Neutrophil (primary cell): ENCODE measurements around the gene CHN2.

Experiments used
- H3K27ac ChIP-seq: fragments of 200-600 bp; sonication (generic); 2 replicates; pipeline ENCODE4 v1.5.1; 2016; ENCODE audit warnings: mild to moderate bottlenecking, moderate library complexity
- H3K27me3 ChIP-seq: fragments of 200-600 bp; sonication (generic); 2 replicates; pipeline ENCODE4 v1.6.0; 2016; ENCODE audit warnings: mild to moderate bottlenecking
- H3K36me3 ChIP-seq: fragments of 200-600 bp; sonication (generic); 2 replicates; pipeline ENCODE4 v1.5.1; 2017
- H3K4me1 ChIP-seq, 2 experiments: fragments of 200-600 bp in 1 of 2; sonication (generic) in 1 of 2; 1 replicate in 1 of 2; 2 replicates in 1 of 2; pipeline versions ENCODE4 v1.5.1 to v1.6.1; 2013 to 2016; ENCODE audit warnings: low read depth in 1 of 2, low read length in 1 of 2, mild to moderate bottlenecking in 1 of 2, moderate library complexity in 1 of 2; ENCODE audit not compliant: control insufficient read depth in 1 of 2, insufficient read depth in 1 of 2
- H3K4me3 ChIP-seq, 2 experiments: fragments of 200-600 bp in 1 of 2; sonication (generic) in 1 of 2; 1 replicate in 1 of 2; 2 replicates in 1 of 2; pipeline ENCODE4 v1.5.1; 2013 to 2016; ENCODE audit warnings: low read depth in 1 of 2, low read length in 1 of 2, mild to moderate bottlenecking in 1 of 2, moderate library complexity in 1 of 2
- H3K9me3 ChIP-seq: fragments of 200-600 bp; sonication (generic); 2 replicates; pipeline ENCODE4 v1.5.1; 2016
- CTCF ChIP-seq: fragments of 200-600 bp; sonication (generic); IDR thresholded peaks from 2 replicates; pipeline ENCODE4 v1.5.1; 2016; ENCODE audit warnings: antibody characterized with exemption

The CHN2 gene

GRCh38 chr7:29434380-29434768, 239.8 kb downstream of the CHN2 start:
- H3K27ac ChIP-seq, result no peak overlapping the region
- no peaks in the 10 kb centered on the region for H3K27me3 ChIP-seq
- H3K9me3 ChIP-seq, result no peaks in the 10 kb centered on the region
- H3K4me1 ChIP-seq, result no peaks in the 10 kb centered on the region
- no peaks in the 10 kb centered on the region for H3K36me3 ChIP-seq
- H3K4me3 ChIP-seq, result no peak overlapping the region
- TF ChIP-seq CTCF, result no peak

- H3K9me3 ChIP-seq, result no peaks in the 10 kb centered on the region
- H3K4me1 ChIP-seq, result no peaks in the 10 kb centered on the region
- H3K27me3 ChIP-seq, result no peaks in the 10 kb centered on the region
- H3K36me3 ChIP-seq, result no peaks in the 10 kb centered on the region
- no peak for TF ChIP-seq CTCF
- no peak overlapping the region for H3K4me3 ChIP-seq
- no peak overlapping the region for H3K27ac ChIP-seq
Measured at GRCh38 chr7:29435167-29435566, 240.6 kb downstream of the CHN2 start.

- no peaks in the 10 kb centered on the region for H3K36me3 ChIP-seq
- H3K27me3 ChIP-seq, result no peaks in the 10 kb centered on the region
- H3K4me1 ChIP-seq, result no peaks in the 10 kb centered on the region
- H3K9me3 ChIP-seq, result no peaks in the 10 kb centered on the region
- H3K4me3 ChIP-seq, result no peak overlapping the region
- no peak overlapping the region for H3K27ac ChIP-seq
- TF ChIP-seq CTCF, result no peak
Measured at GRCh38 chr7:29435902-29436301, 241.3 kb downstream of the CHN2 start.

- no peaks in the 10 kb centered on the region for H3K36me3 ChIP-seq
- H3K9me3 ChIP-seq, result no peaks in the 10 kb centered on the region
- H3K4me1 ChIP-seq, result no peaks in the 10 kb centered on the region
- no peak overlapping the region for H3K4me3 ChIP-seq
- TF ChIP-seq CTCF, result no peak
- H3K27ac ChIP-seq, result no peak overlapping the region
- H3K27me3 ChIP-seq, result no peaks in the 10 kb centered on the region
Measured at GRCh38 chr7:29442146-29442545, 247.6 kb downstream of the CHN2 start.

- Histone ChIP-seq H3K9me3 (no peaks in the 10 kb centered on the region), H3K27me3 (no peaks in the 10 kb centered on the region), H3K4me3 (no peak overlapping the region), H3K27ac (no peak overlapping the region), H3K36me3 (no peaks in the 10 kb centered on the region), H3K4me1 (no peaks in the 10 kb centered on the region)
- TF ChIP-seq CTCF, result no peak
Measured at GRCh38 chr7:29443552-29443951, 249.0 kb downstream of the CHN2 start.

- Histone ChIP-seq H3K9me3 (no peaks in the 10 kb centered on the region), H3K4me1 (no peaks in the 10 kb centered on the region), H3K36me3 (no peaks in the 10 kb centered on the region), H3K27me3 (no peaks in the 10 kb centered on the region), H3K27ac (no peak overlapping the region), H3K4me3 (no peak overlapping the region)
- no peak for TF ChIP-seq CTCF
Measured at GRCh38 chr7:29444267-29444666, 249.7 kb downstream of the CHN2 start.
